ENCODE measurements around the gene PPP2R2D. TPM values are rescaled to one million over a fixed set of nuclear protein-coding genes. Genes with fewer than 3 reads are reported as not detected.

Gene PPP2R2D
- total RNA-seq, 1 experiment from 2014 or later, result 41.0 TPM

DNA sequence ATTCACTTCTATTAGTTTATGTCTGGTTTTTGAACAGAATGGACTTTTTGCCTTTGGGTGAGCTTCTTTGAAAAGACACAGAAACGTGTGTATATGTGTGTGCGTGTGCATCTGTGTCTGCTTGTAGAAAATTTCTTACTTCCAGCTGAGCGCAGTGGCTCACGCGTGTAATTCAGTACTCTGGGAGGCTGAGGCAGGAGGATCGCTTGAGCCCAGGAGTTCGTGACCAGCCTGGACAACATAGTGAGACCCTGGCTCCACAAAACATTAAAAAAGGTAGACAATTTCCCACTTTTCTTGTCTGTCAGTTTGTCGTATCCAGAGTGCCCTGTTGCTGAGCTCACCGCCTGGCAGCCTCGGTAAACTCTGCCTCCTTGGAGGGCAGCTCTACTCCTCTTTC lies 25.4 kb downstream of the PPP2R2D start:
- Histone ChIP-seq H3K27me3 (ENCODE audit: control insufficient read depth, insufficient read depth, low read length) (no peaks in the 10 kb centered on the region), H3K4me3 (ENCODE audit: low read depth in 2 of 2, low read length in 2 of 2) (no peak overlapping the region), H3K9me3 (ENCODE audit: control insufficient read depth, insufficient read depth, low read depth, low read length) (peaks cover 3% of the 10 kb centered on the region; the same call in 1 of the 2 replicates), H3K4me1 (ENCODE audit: control insufficient read depth, insufficient read depth, low read length) (peaks cover 10% of the 10 kb centered on the region; the same call in 1 of the 2 replicates), H3K36me3 (ENCODE audit: control insufficient read depth, insufficient read depth, low read length) (no peaks in the 10 kb centered on the region), H3K27ac (ENCODE audit: low read length) (no peak overlapping the region)
- ChIA-PET POLR2A (no interaction called here), CTCF (no interaction called here)
- intact Hi-C loops (cut with micrococcal nuclease; ENCODE audit: unreplicated experiment) (no loop called here), in situ Hi-C loops (cut with HindIII; ENCODE audit: low pct_unique_long_range_greater_than_20kb, low sequenced_read_pairs) (no loop called here)
- ATAC-seq (no peak), DNase-seq (ENCODE audit: low read depth, low spot score) (no peak)
- TF ChIP-seq TCF7L2 (IDR thresholded peaks at IDR 0.05; ENCODE audit: low read depth, low read length), result no peak
- TF ChIP-seq, protein P1, sequence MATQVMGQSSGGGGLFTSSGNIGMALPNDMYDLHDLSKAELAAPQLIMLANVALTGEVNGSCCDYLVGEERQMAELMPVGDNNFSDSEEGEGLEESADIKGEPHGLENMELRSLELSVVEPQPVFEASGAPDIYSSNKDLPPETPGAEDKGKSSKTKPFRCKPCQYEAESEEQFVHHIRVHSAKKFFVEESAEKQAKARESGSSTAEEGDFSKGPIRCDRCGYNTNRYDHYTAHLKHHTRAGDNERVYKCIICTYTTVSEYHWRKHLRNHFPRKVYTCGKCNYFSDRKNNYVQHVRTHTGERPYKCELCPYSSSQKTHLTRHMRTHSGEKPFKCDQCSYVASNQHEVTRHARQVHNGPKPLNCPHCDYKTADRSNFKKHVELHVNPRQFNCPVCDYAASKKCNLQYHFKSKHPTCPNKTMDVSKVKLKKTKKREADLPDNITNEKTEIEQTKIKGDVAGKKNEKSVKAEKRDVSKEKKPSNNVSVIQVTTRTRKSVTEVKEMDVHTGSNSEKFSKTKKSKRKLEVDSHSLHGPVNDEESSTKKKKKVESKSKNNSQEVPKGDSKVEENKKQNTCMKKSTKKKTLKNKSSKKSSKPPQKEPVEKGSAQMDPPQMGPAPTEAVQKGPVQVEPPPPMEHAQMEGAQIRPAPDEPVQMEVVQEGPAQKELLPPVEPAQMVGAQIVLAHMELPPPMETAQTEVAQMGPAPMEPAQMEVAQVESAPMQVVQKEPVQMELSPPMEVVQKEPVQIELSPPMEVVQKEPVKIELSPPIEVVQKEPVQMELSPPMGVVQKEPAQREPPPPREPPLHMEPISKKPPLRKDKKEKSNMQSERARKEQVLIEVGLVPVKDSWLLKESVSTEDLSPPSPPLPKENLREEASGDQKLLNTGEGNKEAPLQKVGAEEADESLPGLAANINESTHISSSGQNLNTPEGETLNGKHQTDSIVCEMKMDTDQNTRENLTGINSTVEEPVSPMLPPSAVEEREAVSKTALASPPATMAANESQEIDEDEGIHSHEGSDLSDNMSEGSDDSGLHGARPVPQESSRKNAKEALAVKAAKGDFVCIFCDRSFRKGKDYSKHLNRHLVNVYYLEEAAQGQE (IDR thresholded peaks at IDR 0.05; ENCODE audit: insufficient read depth in 1 of 2, low read depth in 2 of 2, low read length in 1 of 2), result no peak
- TF ChIP-seq, protein P2, sequence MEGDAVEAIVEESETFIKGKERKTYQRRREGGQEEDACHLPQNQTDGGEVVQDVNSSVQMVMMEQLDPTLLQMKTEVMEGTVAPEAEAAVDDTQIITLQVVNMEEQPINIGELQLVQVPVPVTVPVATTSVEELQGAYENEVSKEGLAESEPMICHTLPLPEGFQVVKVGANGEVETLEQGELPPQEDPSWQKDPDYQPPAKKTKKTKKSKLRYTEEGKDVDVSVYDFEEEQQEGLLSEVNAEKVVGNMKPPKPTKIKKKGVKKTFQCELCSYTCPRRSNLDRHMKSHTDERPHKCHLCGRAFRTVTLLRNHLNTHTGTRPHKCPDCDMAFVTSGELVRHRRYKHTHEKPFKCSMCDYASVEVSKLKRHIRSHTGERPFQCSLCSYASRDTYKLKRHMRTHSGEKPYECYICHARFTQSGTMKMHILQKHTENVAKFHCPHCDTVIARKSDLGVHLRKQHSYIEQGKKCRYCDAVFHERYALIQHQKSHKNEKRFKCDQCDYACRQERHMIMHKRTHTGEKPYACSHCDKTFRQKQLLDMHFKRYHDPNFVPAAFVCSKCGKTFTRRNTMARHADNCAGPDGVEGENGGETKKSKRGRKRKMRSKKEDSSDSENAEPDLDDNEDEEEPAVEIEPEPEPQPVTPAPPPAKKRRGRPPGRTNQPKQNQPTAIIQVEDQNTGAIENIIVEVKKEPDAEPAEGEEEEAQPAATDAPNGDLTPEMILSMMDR (IDR thresholded peaks at IDR 0.05), result no peak
- no peak for TF ChIP-seq SIN3A (IDR thresholded peaks at IDR 0.05; ENCODE audit: borderline replicate concordance, insufficient read depth, low read depth, low read length)
- TF ChIP-seq POLR2AphosphoS5 (IDR thresholded peaks at IDR 0.05; ENCODE audit: low read depth, low read length), result no peak
- no TSS peak for BruUV-seq (replicated peaks)

DNA sequence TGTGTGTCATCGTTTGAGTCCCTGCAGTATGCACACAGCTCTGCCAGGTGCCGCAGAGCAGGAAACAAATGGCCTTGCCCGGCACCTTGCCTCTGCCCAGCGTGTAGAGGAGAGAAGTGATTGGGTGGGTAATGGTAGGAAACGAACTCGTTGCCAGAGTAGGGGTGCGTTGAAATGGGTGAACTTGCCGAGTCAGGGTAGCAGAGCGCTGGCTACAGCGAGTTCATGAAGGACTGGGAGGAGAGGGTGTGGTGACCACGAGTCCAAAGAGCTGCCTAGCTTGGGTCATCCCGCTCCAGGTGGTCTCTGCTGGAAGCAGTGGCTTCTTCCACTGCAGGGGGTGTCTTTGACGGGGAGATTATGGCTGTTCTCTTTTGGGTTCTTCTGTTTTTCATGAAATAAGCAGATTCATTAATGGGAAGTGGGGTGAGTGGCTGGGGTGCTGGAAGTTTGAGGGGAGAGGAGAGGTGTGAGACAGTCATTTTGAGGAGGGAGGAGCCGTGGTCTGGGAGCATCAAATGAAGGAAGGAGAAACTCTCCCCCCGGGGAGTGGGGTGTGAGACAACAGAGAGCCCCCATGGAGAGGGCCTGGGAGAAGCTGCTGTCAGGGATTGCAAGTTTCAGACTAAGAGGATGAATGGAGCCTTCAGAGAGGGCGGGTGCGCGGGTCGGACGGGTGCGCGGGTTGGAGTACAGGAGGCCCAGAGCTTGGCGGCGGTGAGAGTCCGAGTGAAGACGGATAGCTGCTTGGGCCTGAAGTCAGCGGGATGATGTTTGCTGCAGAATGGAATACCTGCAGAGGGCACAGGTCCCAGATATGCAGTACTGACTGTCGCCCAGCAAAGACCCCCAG lies 26.2 kb downstream of the PPP2R2D start:
- CTCF ChIA-PET, result no interaction called here

More for the DNA sequence above, 26.2 kb downstream of the PPP2R2D start:
- Histone ChIP-seq H3K4me3 (ENCODE audit: low read depth in 2 of 2, low read length in 2 of 2) (no peak overlapping the region), H3K9me3 (ENCODE audit: control insufficient read depth, insufficient read depth, low read depth, low read length) (peaks cover 3% of the 10 kb centered on the region; the same call in 1 of the 2 replicates), H3K27me3 (ENCODE audit: control insufficient read depth, insufficient read depth, low read length) (no peaks in the 10 kb centered on the region), H3K4me1 (ENCODE audit: control insufficient read depth, insufficient read depth, low read length) (peaks cover 10% of the 10 kb centered on the region; the same call in 1 of the 2 replicates), H3K27ac (ENCODE audit: low read length) (no peak overlapping the region), H3K36me3 (ENCODE audit: control insufficient read depth, insufficient read depth, low read length) (no peaks in the 10 kb centered on the region)
- TF ChIP-seq, protein P2 (IDR thresholded peaks at IDR 0.05), result no peak
- TF ChIP-seq SIN3A (IDR thresholded peaks at IDR 0.05; ENCODE audit: borderline replicate concordance, insufficient read depth, low read depth, low read length) (no peak), TCF7L2 (IDR thresholded peaks at IDR 0.05; ENCODE audit: low read depth, low read length) (no peak), POLR2AphosphoS5 (IDR thresholded peaks at IDR 0.05; ENCODE audit: low read depth, low read length) (no peak)
- TF ChIP-seq, protein P1 (IDR thresholded peaks at IDR 0.05; ENCODE audit: insufficient read depth in 1 of 2, low read depth in 2 of 2, low read length in 1 of 2), result no peak
- no TSS peak for BruUV-seq (replicated peaks)
- in situ Hi-C loops (cut with HindIII; ENCODE audit: low pct_unique_long_range_greater_than_20kb, low sequenced_read_pairs) (no loop called here), intact Hi-C loops (cut with micrococcal nuclease; ENCODE audit: unreplicated experiment) (no loop called here)
- DNase-seq (ENCODE audit: low read depth, low spot score), result no peak
- POLR2A ChIA-PET, result no interaction called here
- no peak; the same call in 1 of the 2 replicates for ATAC-seq
